Measurements from ENCODE around the gene EXOC6B. TPM values are rescaled to one million over a fixed set of nuclear protein-coding genes. Genes with fewer than 3 reads are reported as not detected.
A peak's percentile ranks its signal among the peaks of the same experiment; 100 is the strongest.

The EXOC6B gene
- total RNA-seq, 4 donors from 2014 or later = 54.0 to 121 (median 78.7) TPM

GRCh38 chr2:72147303-72147971 is 678.4 kb downstream of the EXOC6B start, which contains the start of gene CYP26B1:
TSS of gene CYP26B1 (minus strand) at chr2:72147862. CDS start at chr2:72147834, 28 bp downstream.
- Histone ChIP-seq H3K27ac (peak within 1 kb of the TSS; percentile 35), H3K4me1 (peaks cover 79% of the 10 kb centered on the region)

GRCh38 chr2:72146347-72147302 is 679.2 kb downstream of the EXOC6B start:
- peaks cover 87% of the 10 kb centered on the region for H3K4me1 ChIP-seq
- DNase-seq (ENCODE audit: low spot score in 2 of 2) = peak in 1 of 2 donors; percentile 64
- H3K27ac ChIP-seq = peak overlapping the region; percentile 35
- TF ChIP-seq EP300 (IDR thresholded peaks at IDR 0.05) (no peak), CTCF (IDR thresholded peaks at IDR 0.05) (no peak), POLR2A (IDR thresholded peaks at IDR 0.05) (no peak), POLR2AphosphoS5 (IDR thresholded peaks at IDR 0.05) (no peak)
- H3K4me3 ChIP-seq = peak overlapping the region; percentile 64
- peaks cover 68% of the 10 kb centered on the region for H3K27me3 ChIP-seq
- no peaks in the 10 kb centered on the region for H3K36me3 ChIP-seq
- WGBS = 9% methylated on average over 49 of the region's 58 CpGs
- H3K9me3 ChIP-seq = no peaks in the 10 kb centered on the region

More at GRCh38 chr2:72147303-72147971, 678.4 kb downstream of the EXOC6B start, which contains the start of gene CYP26B1:
- H3K36me3 ChIP-seq = no peaks in the 10 kb centered on the region
- peak in 1 of 2 donors; percentile 68 for DNase-seq (ENCODE audit: low spot score in 2 of 2)
- TF ChIP-seq POLR2A (IDR thresholded peaks at IDR 0.05) = no peak
- H3K27me3 ChIP-seq = peaks cover 71% of the 10 kb centered on the region
- H3K4me3 ChIP-seq = peak within 1 kb of the TSS; percentile 64
- H3K9me3 ChIP-seq = no peaks in the 10 kb centered on the region
- WGBS = 0% methylated on average over 1 of the region's 69 CpGs

- peak in 1 of 2 donors; percentile 58 for DNase-seq (ENCODE audit: low spot score in 2 of 2)
- H3K27ac ChIP-seq = peak overlapping the region; percentile 34
These were observed 680.0 kb downstream of the EXOC6B start for GRCh38 chr2:72145658-72146329.

GRCh38 chr2:72145289-72145657 is 680.6 kb downstream of the EXOC6B start:
- H3K4me3 ChIP-seq = peak overlapping the region; percentile 64
- peaks cover 84% of the 10 kb centered on the region for H3K4me1 ChIP-seq
- TF ChIP-seq CTCF (IDR thresholded peaks at IDR 0.05) = no peak
- no peaks in the 10 kb centered on the region for H3K9me3 ChIP-seq
- DNase-seq (ENCODE audit: low spot score in 2 of 2) = peak in 1 of 2 donors; percentile 63
- peak overlapping the region; percentile 34 for H3K27ac ChIP-seq
- under 1% methylated on average over 29 of the region's 29 CpGs for WGBS
- no peaks in the 10 kb centered on the region for H3K36me3 ChIP-seq
- peaks cover 61% of the 10 kb centered on the region for H3K27me3 ChIP-seq

More at GRCh38 chr2:72145658-72146329, 680.0 kb downstream of the EXOC6B start:
- H3K4me3 ChIP-seq = peak overlapping the region; percentile 64
- H3K27me3 ChIP-seq = peaks cover 65% of the 10 kb centered on the region
- H3K4me1 ChIP-seq = peaks cover 87% of the 10 kb centered on the region
- H3K36me3 ChIP-seq = no peaks in the 10 kb centered on the region
- whole genome bisulfite sequencing = 1% methylated on average over 33 of the region's 33 CpGs
- no peaks in the 10 kb centered on the region for H3K9me3 ChIP-seq
- TF ChIP-seq CTCF (IDR thresholded peaks at IDR 0.05) = no peak
- TF ChIP-seq POLR2A (IDR thresholded peaks at IDR 0.05) = no peak
- no peak for TF ChIP-seq EP300 (IDR thresholded peaks at IDR 0.05)
- TF ChIP-seq POLR2AphosphoS5 (IDR thresholded peaks at IDR 0.05) = no peak

GRCh38 chr2:72144632-72145288 is 681.1 kb downstream of the EXOC6B start:
- Histone ChIP-seq H3K36me3 (no peaks in the 10 kb centered on the region), H3K4me1 (peaks cover 79% of the 10 kb centered on the region), H3K27me3 (peaks cover 59% of the 10 kb centered on the region), H3K4me3 (peak overlapping the region; percentile 64), H3K27ac (peak overlapping the region; percentile 34), H3K9me3 (no peaks in the 10 kb centered on the region)
- 0% methylated on average over 5 of the region's 63 CpGs for WGBS
- peak in 1 of 2 donors; percentile 78 for DNase-seq (ENCODE audit: low spot score in 2 of 2)
- TF ChIP-seq EP300 (IDR thresholded peaks at IDR 0.05) (no peak), CTCF (IDR thresholded peaks at IDR 0.05) (no peak), POLR2A (IDR thresholded peaks at IDR 0.05) (peak in 1 of 2 donors; percentile 24), POLR2AphosphoS5 (IDR thresholded peaks at IDR 0.05) (no peak)

Data from suprapubic skin (tissue), 4 donors.